ENCODE data around the gene AJM1.

DNA sequence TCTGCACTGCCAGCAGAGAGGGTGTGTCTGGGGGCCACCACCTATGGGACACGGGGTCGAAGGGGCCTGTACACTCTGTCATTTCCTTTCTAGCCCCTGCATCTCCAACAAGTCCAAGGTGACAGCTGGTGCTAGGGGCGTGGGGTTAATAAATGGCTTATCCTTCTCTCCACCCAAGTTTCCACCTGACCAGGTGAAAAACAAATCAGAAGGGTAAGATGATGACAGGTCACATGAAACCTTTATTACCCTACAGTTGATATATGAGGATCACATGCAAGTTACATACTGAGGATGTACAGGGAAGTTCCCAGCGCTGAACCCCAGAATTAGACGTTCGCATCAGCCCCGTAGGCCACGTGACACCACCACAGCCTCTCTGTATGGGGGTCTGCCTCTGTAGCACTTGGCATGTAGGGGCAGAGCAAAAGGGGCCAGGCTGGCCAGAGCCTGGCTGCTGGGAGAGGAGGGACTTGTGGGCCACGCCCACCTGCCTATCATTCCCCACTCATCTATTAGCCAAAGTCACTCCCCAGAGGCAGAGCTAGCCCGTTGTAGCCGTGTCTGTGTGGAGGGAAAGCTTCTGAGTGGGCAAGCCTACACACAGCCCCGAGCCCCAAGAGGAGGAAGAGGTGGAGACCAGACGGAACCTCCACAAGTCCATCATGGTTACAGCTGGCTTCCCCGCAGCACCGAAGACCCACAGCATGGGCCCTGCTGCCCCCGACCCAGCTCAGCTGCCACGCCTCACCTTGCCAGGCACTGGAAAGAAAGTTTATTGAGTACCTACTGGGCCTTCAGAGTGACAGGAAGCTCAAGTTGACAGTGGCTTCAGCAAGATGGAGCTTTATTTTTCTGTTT is 49.0 kb upstream of the AJM1 start:
- TF ChIP-seq, protein P1, sequence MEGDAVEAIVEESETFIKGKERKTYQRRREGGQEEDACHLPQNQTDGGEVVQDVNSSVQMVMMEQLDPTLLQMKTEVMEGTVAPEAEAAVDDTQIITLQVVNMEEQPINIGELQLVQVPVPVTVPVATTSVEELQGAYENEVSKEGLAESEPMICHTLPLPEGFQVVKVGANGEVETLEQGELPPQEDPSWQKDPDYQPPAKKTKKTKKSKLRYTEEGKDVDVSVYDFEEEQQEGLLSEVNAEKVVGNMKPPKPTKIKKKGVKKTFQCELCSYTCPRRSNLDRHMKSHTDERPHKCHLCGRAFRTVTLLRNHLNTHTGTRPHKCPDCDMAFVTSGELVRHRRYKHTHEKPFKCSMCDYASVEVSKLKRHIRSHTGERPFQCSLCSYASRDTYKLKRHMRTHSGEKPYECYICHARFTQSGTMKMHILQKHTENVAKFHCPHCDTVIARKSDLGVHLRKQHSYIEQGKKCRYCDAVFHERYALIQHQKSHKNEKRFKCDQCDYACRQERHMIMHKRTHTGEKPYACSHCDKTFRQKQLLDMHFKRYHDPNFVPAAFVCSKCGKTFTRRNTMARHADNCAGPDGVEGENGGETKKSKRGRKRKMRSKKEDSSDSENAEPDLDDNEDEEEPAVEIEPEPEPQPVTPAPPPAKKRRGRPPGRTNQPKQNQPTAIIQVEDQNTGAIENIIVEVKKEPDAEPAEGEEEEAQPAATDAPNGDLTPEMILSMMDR (IDR thresholded peaks at IDR 0.05) = no peak
- TF ChIP-seq EP300 (IDR thresholded peaks at IDR 0.05) = no peak

All from gastroesophageal sphincter (tissue), 3 donors.